ENCODE data around the gene TENM3.

Gene TENM3

DNA sequence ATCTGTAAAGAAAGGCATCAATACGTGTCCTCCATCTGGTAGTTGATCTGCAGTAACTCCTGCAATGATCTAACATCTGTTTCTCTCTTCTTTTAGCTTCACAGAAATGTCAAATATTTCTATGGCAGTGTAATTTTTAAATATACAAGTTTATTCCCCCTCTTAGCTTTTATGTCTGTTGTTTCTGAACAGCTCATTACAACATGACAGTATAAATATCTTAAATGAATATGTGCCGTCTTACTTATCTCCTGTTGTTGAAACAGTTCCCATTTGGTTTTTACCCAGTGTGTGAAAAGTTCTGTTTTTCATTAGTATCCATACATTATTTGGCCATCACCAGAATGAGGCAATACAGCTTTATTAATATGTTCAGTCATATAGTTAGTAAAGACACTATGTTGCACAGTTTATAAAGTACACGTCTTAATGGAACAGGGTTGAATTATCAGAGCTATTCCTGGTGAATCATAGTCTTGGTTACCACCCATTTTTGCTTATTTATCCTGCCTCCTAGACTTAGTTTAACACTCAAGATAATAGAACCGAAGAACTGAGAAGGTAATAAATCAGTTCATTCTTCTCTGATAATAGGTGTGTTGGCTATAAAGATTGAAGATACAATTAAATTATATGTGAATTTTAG lies 321.6 kb downstream of the TENM3 start:
- POLR2A ChIA-PET = no interaction called here
- TF ChIP-seq CTCF (IDR thresholded peaks at IDR 0.05; ENCODE audit: control extremely low read depth, extremely low read depth, low read depth, missing control alignments) = no peak
- CTCF ChIA-PET = interaction anchor here (1.1 to 1.8 kb wide), 3 partner anchors 8 to 17 kb away, joined by 3 read pairs; no protein-coding TSS in a partner anchor
- no peak for DNase-seq (ENCODE audit: extremely low spot score)

DNA sequence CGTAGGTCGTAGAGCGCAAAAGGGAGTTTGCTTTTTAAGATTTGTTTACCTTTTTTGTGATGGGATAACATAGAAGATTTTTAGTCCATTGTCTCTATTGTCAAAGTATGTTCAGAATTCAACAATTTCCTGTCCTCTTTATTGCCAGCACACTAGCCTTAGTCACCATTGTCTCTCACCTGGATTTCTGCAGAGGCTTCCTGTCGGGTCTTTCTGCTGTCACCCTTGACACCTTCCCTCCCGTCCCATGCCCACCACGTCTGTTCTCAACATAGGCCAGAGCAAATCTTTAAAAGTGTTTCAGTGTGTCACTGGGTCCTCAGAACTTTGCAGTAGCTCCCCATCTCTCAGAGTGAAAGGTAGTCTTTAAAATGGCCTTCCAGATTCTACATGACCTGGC lies 323.9 kb downstream of the TENM3 start:
- ChIA-PET CTCF (no interaction called here), POLR2A (no interaction called here)
- DNase-seq (ENCODE audit: extremely low spot score) = no peak
- TF ChIP-seq CTCF (IDR thresholded peaks at IDR 0.05; ENCODE audit: control extremely low read depth, extremely low read depth, low read depth, missing control alignments) = no peak

- CTCF ChIA-PET = no interaction called here
- POLR2A ChIA-PET = no interaction called here
- no peak for TF ChIP-seq CTCF (IDR thresholded peaks at IDR 0.05; ENCODE audit: control extremely low read depth, extremely low read depth, low read depth, missing control alignments)
- no peak for DNase-seq (ENCODE audit: extremely low spot score)
Measured at GRCh38 chr4:182569561-182569960, 326.4 kb downstream of the TENM3 start.

- no peak for TF ChIP-seq CTCF (IDR thresholded peaks at IDR 0.05; ENCODE audit: control extremely low read depth, extremely low read depth, low read depth, missing control alignments)
- ChIA-PET CTCF (no interaction called here), POLR2A (no interaction called here)
- no peak for DNase-seq (ENCODE audit: extremely low spot score)
Measured at GRCh38 chr4:182574706-182575105, 331.5 kb downstream of the TENM3 start.

DNA sequence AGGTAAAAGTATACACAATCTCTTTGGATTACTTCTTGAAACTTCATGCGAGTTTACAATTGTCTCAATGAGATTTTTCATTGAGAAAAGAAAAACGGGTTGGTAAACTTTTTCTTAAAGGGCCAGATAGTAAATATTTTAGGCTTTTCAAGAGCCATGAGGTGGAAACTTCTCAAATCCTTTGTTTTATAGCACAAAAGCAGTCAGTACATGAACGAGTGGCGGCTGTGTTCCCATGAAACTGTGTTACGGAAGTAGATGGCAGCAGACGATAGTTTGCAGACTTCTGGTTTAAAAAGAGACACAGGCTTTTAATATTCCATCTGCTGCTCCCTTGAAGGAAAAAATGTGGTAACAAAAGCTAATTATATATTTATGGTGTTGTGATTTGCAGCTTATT lies 332.0 kb downstream of the TENM3 start:
- no peak for TF ChIP-seq CTCF (IDR thresholded peaks at IDR 0.05; ENCODE audit: control extremely low read depth, extremely low read depth, low read depth, missing control alignments)
- CTCF ChIA-PET = no interaction called here
- no peak for DNase-seq (ENCODE audit: extremely low spot score)
- POLR2A ChIA-PET = no interaction called here

GRCh38 chr4:182576601-182577289 lies 333.5 kb downstream of the TENM3 start:
- no peak for TF ChIP-seq CTCF (IDR thresholded peaks at IDR 0.05; ENCODE audit: control extremely low read depth, extremely low read depth, low read depth, missing control alignments)
- CTCF ChIA-PET = interaction anchor here (1.3 kb wide), 1 partner anchor 12 kb away, joined by 3 read pairs; no protein-coding TSS in a partner anchor
- no peak for DNase-seq (ENCODE audit: extremely low spot score)
- POLR2A ChIA-PET = no interaction called here

All from GM10248 (cell line).